Airway epithelial cell (primary cell): ENCODE data around the gene SPTBN1. TPM values are rescaled to one million over a fixed set of nuclear protein-coding genes. Genes with fewer than 3 reads are reported as not detected.

Experiments used
- total RNA-seq: library from RNA; depleted of rRNA; stranded (reverse); fragments of >200 nt; gene quantifications from 2 replicates; pipeline ENCODE4 v1.2.3, GENCODE V29; 2015

Gene SPTBN1
- total RNA-seq: 156 and 207 TPM in 2 replicates

GRCh38 chr2:54455563-54456361 is at the start of gene SPTBN1:
Gene SPTBN1 (plus strand): TSS chr2:54456327. CDS start chr2:54526419, 70,092 bp downstream.

Other genes starting within 250 kb of the SPTBN1 start
- gene TSPYL6, start 200.1 kb upstream of the SPTBN1 start, total RNA-seq: not detected in 2 replicates